ENCODE data around the gene LUC7L. TPM values are rescaled to one million over a fixed set of nuclear protein-coding genes. Genes with fewer than 3 reads are reported as not detected.

Gene LUC7L
- total and polyA plus RNA-seq, 2 of the 8 experiments (the other 6 are each of a cell fraction or from before 2014, with no cell fraction given) = 49.7 to 129 TPM

DNA sequence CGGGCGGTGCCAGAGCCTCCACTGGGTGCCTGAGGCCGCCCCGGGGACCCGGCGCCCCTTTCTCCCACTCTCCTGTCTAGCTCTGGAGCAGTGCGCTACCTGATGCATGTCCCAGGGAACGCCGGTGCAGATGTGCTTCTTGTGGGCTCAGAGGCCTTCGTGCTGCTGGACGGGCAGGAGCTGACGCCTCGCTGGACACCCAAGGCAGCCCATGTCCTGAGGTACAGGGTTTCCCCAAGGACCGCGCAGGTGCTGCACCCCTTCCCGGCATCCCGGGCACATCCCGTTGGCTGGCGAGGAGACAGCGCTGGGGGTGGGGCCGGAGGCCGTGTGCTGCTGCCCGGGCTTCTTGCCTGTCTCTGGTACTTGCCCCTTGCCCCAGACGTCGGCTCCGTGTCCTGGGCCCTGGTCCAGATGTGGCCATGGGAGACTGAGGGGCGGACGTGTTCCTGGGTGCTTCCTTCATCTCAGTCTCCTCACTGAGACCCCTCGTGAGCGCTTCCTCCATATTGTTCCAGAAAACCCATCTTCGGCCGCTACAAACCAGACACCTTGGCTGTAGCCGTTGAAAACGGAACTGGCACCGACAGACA lies 34.0 kb upstream of the LUC7L start:
- Histone ChIP-seq H3K4ac (replicated peaks; ENCODE audit: insufficient read length, low read depth, low read length) (no peak overlapping the region), H3K9me3 (ENCODE audit: insufficient read depth in 2 of 2, low read depth in 1 of 2, low read length in 1 of 2) (no peaks in the 10 kb centered on the region), H3K36me3 (ENCODE audit: control insufficient read depth in 2 of 4, insufficient read depth in 4 of 4, low read length in 3 of 4) (peaks cover 5 to 12% (median 8%) of the 10 kb centered on the region in 4 experiments; a peak in 6 of 8 replicates), H3K9ac (replicated peaks in 1 of 4; ENCODE audit: extremely low read depth in 1 of 4, low read depth in 3 of 4, low read length in 3 of 4) (no peak overlapping the region), H2AFZ (ENCODE audit: low read length) (no peak overlapping the region), H2BK12ac (ENCODE audit: low read depth, low read length) (no peak overlapping the region), H3K14ac (ENCODE audit: insufficient read length) (no peak overlapping the region), H3K56ac (replicated peaks; ENCODE audit: insufficient read length, low read depth, low read length) (no peak overlapping the region), H3K4me2 (ENCODE audit: insufficient read depth in 1 of 2, low read depth in 2 of 2, low read length in 2 of 2) (no peak overlapping the region), H2BK5ac (ENCODE audit: low read depth, low read length) (no peak overlapping the region), H4K5ac (ENCODE audit: insufficient read length, low read depth, low read length) (no peak overlapping the region), H3K4me1 (replicated peaks in 1 of 4; ENCODE audit: control insufficient read depth in 3 of 4, insufficient read depth in 4 of 4, low read length in 3 of 4) (no peaks in the 10 kb centered on the region; a peak in 1 of 7 replicates), H2AK5ac (ENCODE audit: low read depth, low read length) (no peak overlapping the region), H3K27ac (ENCODE audit: low read depth, low read length) (no peak overlapping the region), H3K79me1 (ENCODE audit: low read depth, low read length) (no peaks in the 10 kb centered on the region), H2BK120ac (replicated peaks; ENCODE audit: low read depth, low read length) (no peak overlapping the region), H3K4me3 (ENCODE audit: extremely low read depth in 1 of 4, insufficient read depth in 2 of 4, low read depth in 3 of 4, low read length in 4 of 4) (no peak overlapping the region), H3K23ac (ENCODE audit: insufficient read length) (no peak overlapping the region), H2BK15ac (ENCODE audit: low read length) (no peak overlapping the region), H3K18ac (ENCODE audit: extremely low read depth, low read length) (no peak overlapping the region), H3K27me3 (replicated peaks in 1 of 4; ENCODE audit: control insufficient read depth in 3 of 4, extremely low read depth in 1 of 4, insufficient read depth in 3 of 4, low read length in 3 of 4) (no peaks in the 10 kb centered on the region), H4K20me1 (replicated peaks in 1 of 2; ENCODE audit: control insufficient read depth in 1 of 2, insufficient read depth in 2 of 2, low read length in 2 of 2) (peaks cover 0 to 19% of the 10 kb centered on the region in 2 experiments), H4K91ac (replicated peaks; ENCODE audit: insufficient read length, low read length) (no peak overlapping the region), H2BK20ac (ENCODE audit: low read length) (no peak overlapping the region), H3K23me2 (ENCODE audit: low read depth, low read length) (peaks cover 4% of the 10 kb centered on the region; the same call in 1 of the 2 replicates), H3K79me2 (ENCODE audit: control insufficient read depth in 1 of 2, insufficient read depth in 2 of 2, low read length in 2 of 2) (no peaks in the 10 kb centered on the region), H4K8ac (ENCODE audit: extremely low read depth, insufficient read depth, low read length) (no peak overlapping the region)
- ChIA-PET CTCF (ENCODE audit: partially characterized antibody) (interaction anchor here (0.6 to 1.3 kb wide), 2 partner anchors 75 to 159 kb away, joined by 3 to 5 read pairs; no protein-coding TSS in a partner anchor), POLR2A (ENCODE audit: partially characterized antibody) (interaction anchor here (1.0 to 1.7 kb wide), 5 partner anchors 16 to 35 kb away, joined by 3 to 4 read pairs (median 3); partner anchors contain the start of genes ARHGDIG and LUC7L)
- FAIRE-seq (no peak), DNase-seq (ENCODE audit: low read depth in 1 of 2, low spot score in 2 of 2) (no peak)
- TF ChIP-seq HDAC2 (IDR thresholded peaks at IDR 0.05; ENCODE audit: borderline replicate concordance in 1 of 2, low read depth in 2 of 2, low read length in 2 of 2) (no peak), FOSL1 (IDR thresholded peaks at IDR 0.05; ENCODE audit: insufficient read depth, low read depth, low read length) (no peak), CHD2 (IDR thresholded peaks at IDR 0.05; ENCODE audit: low read length) (no peak), TAF1 (IDR thresholded peaks at IDR 0.05; ENCODE audit: low read depth, low read length) (no peak), SIRT6 (IDR thresholded peaks at IDR 0.05; ENCODE audit: low read length) (no peak), TAF7 (optimal IDR thresholded peaks at IDR 0.05; ENCODE audit: borderline replicate concordance, low read depth, low read length) (no peak)
- WGBS, 2 experiments (ENCODE audit: extremely low coverage in 1 of 2, insufficient coverage in 1 of 2, insufficient read length in 1 of 2, insufficient replicate concordance in 2 of 2, low coverage in 1 of 2, low lambda C conversion rate in 2 of 2, missing lambda C conversion rate in 1 of 2) = 94% methylated on average over 35 of the region's 35 CpGs; no CpG with 5 or more reads in 1 of the 2 experiments
